RWPE1 (cell line): Measurements from ENCODE around the gene IGSF6.
"Not testable (repeated sequence)": the region's sequence is repeated elsewhere in the genome, so short reads cannot be mapped to it uniquely, and the experiment has no call there.

Source experiments
- CTCF ChIA-PET: fragments of 350-600 bp; sonication (Branson Sonifier 250); formaldehyde crosslinking; extraction: SDS; loops from one replicate; lab custom pipeline; 2021; lab: Yijun Ruan, JAX
- POLR2A ChIA-PET: fragments of 400-600 bp; formaldehyde crosslinking; extraction: SDS; loops from one replicate; lab custom pipeline; 2020; ENCODE audit warnings: antibody characterized with exemption; ENCODE audit not compliant: low non-redundant PET; lab: Yijun Ruan, JAX
- DNase-seq: peaks from one replicate; pipeline ENCODE4 v3.0.0; 2012; ENCODE audit warnings: low spot score
- H3K27ac ChIP-seq: fragments of 450-650 bp; 2 replicates; pipeline ENCODE4 v1.5.1; 2017
- TF ChIP-seq, protein P1 (sequence below): fragments of 450-650 bp; conservative IDR thresholded peaks from 2 replicates; pipeline ENCODE4 v1.5.1; 2017; ENCODE audit warnings: low read depth, mild to moderate bottlenecking

The IGSF6 gene, protein sequence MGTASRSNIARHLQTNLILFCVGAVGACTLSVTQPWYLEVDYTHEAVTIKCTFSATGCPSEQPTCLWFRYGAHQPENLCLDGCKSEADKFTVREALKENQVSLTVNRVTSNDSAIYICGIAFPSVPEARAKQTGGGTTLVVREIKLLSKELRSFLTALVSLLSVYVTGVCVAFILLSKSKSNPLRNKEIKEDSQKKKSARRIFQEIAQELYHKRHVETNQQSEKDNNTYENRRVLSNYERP

DNA sequence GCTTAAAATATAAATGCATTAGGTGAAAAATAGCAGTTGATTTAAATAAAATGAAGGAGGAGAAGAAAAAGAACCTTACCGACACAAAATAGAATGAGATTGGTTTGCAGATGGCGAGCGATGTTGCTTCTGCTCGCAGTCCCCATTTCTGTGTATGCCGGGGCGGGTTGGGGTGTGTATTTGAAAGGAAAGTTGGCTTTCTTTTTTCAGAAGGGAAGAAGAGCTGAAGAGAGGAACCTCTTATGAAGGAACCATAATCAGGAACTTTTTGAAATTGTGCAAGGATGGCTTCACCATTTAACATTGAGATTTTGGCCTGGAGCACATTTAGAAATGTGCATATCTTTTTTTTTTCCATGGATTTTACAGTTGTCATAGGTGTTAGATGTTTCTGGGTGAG lies at the start of gene IGSF6:
TSS of gene IGSF6 (minus strand) at position 156 of the 400 bp plus-strand sequence. CDS start at position 146, 10 bp downstream.
- CTCF ChIA-PET, result no interaction called here
- TF ChIP-seq, protein P1, sequence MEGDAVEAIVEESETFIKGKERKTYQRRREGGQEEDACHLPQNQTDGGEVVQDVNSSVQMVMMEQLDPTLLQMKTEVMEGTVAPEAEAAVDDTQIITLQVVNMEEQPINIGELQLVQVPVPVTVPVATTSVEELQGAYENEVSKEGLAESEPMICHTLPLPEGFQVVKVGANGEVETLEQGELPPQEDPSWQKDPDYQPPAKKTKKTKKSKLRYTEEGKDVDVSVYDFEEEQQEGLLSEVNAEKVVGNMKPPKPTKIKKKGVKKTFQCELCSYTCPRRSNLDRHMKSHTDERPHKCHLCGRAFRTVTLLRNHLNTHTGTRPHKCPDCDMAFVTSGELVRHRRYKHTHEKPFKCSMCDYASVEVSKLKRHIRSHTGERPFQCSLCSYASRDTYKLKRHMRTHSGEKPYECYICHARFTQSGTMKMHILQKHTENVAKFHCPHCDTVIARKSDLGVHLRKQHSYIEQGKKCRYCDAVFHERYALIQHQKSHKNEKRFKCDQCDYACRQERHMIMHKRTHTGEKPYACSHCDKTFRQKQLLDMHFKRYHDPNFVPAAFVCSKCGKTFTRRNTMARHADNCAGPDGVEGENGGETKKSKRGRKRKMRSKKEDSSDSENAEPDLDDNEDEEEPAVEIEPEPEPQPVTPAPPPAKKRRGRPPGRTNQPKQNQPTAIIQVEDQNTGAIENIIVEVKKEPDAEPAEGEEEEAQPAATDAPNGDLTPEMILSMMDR, result no peak
- no peak for DNase-seq
- H3K27ac ChIP-seq, result no peak within 1 kb of the TSS
- POLR2A ChIA-PET, result no interaction called here

DNA sequence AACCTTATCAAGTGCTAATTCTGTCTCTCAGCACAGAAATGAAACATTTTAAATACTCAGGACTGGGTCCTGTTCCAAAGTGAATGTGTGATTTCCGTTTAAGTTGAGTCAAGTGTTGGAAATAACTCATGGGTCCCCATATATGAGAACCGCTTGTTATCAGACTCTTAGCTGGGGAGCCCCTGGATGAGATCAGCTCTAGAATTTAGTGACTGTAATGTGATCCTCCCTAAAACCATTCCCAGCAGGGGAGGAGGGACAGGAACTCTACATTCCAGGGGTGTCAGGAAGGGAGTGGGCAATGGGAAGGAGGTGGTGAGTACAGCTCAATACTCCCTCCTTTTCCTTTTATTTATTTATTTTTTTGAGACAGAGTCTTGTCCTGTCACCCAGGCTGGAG lies 48.9 kb upstream of the IGSF6 start:
- ChIA-PET CTCF (interaction anchor here (0.6 to 1.2 kb wide), 4 partner anchors 9 to 44 kb away, joined by 3 to 4 read pairs (median 4); no protein-coding TSS in a partner anchor), POLR2A (no interaction called here)
- no peak for DNase-seq
- no peak overlapping the region for H3K27ac ChIP-seq
- TF ChIP-seq, protein P1, result no peak

DNA sequence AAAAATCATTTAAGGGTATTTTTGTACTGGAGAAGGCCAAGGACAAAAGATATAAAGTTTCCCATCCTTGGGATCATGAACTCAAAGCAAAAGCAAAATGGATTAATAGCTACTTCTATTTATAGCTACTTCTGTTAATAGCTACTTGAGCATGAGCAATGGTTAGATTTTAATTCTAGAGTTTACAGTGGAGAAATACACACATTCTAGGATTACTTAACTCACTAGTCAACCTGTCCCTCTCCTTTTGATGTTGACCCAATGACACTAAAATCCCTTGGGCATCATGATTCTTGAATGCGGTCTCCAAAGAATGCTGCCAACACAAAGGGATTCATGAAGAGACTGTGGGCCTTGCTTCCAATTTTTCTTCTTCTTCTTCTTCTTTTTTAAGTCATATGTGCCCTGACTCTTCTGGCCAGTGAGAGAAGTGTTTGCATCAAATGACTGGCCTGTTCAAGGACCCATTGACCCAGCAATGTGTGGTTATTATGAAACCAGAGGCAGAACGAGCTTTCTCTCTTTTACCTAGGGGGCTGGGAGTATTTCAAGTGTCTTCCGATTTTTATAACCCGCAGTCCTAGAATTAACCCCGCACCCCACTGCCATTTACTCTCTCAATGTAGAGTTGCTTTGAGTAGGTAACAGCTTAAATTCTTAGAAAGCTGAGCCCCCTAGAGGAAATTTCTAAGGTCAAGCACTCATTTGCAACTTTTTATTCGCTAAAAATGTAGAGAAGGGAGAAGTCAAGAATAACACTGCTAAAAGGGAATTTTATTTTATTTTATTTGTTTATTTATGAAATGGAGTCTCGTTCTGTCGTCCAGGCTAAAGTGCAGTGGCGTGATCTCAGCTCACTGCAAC lies 46.0 kb upstream of the IGSF6 start:
- ChIA-PET POLR2A (no interaction called here), CTCF (interaction anchor here (0.6 to 1.0 kb wide), 2 partner anchors 41 to 66 kb away, joined by 3 read pairs; no protein-coding TSS in a partner anchor)
- no peak for DNase-seq
- H3K27ac ChIP-seq, result no peak overlapping the region
- TF ChIP-seq, protein P1, result no peak

DNA sequence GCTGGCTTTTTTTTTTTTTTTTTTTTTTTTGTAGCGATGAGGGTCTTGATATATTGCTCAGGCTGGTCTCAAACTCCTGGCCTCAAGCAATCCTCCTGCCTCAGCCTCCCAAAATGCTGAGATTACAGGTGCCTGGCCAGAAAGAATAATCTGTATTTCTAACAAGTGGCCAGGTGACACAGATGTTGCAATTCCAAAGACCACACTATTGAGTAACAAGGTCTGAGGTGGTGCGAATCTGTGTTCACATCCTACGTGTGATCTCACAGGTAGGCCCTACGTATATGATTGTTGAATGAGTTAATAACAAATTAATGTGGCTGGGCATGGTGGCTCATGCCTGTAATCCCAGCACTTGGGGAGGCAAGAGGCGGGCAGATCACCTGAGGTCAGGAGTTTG lies 44.6 kb upstream of the IGSF6 start:
- no peak overlapping the region for H3K27ac ChIP-seq
- no peak for DNase-seq
- CTCF ChIA-PET, result interaction anchor here (1.1 kb wide), 1 partner anchor 39 kb away, joined by 4 read pairs; no protein-coding TSS in a partner anchor
- POLR2A ChIA-PET, result no interaction called here
- TF ChIP-seq, protein P1, result no peak

DNA sequence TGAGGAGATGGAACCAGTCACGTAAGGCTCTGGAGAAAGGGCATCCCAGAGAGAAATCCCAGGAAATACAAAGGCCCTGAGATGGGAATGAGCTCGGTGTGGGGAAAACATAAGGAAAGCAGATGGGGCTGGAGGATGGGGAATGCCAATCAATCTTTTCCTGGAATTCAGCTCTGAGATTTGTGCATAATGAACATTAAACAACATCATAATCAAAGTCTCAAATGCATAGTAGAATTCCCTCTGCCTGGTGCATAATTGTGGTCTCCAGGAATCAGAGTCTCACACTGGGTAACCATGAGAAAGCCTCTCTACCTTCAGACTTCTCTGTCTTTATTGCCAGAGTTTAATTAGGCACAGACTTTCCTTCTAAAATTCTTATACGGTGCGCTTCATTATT lies 42.2 kb upstream of the IGSF6 start:
- TF ChIP-seq, protein P1, result no peak
- no peak overlapping the region for H3K27ac ChIP-seq
- DNase-seq, result no peak
- ChIA-PET POLR2A (no interaction called here), CTCF (interaction anchor here (2.2 kb wide), 1 partner anchor 37 kb away, joined by 7 read pairs; no protein-coding TSS in a partner anchor)

DNA sequence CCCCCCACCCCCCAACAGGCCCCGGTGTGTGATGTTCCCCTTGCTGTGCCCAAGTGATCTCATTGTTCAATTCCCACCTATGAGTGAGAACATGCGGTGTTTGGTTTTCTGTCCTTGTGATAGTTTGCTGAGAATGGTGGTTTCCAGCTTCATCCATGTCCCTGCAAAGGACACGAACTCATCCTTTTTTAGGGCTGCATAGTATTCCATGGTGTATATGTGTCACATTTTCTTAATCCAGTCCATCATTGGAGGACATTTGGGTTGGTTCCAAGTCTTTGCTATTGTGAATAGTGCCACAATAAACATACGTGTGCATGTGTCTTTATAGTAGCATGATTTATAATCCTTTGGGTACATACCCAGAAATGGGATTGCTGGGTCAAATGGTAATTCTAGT lies 38.6 kb upstream of the IGSF6 start:
- CTCF ChIA-PET, DNase-seq, POLR2A ChIA-PET, H3K27ac ChIP-seq: not testable (repeated sequence)
